Skeletal muscle tissue (tissue), 4 donors: ENCODE results near the gene ZBTB34. TPM values are rescaled to one million over a fixed set of nuclear protein-coding genes. Genes with fewer than 3 reads are reported as not detected.

Source experiments
- H3K27ac ChIP-seq: one replicate; pipeline ENCODE4 v1.7.0; 2013; ENCODE audit warnings: mild to moderate bottlenecking, low read depth, low read length, inconsistent platforms
- H3K27me3 ChIP-seq, 3 donors: one replicate each; pipeline ENCODE4 v1.7.0; 2013; ENCODE audit warnings: low read length in 3 of 3; ENCODE audit not compliant: control insufficient read depth in 3 of 3, insufficient read depth in 3 of 3
- H3K36me3 ChIP-seq, 3 donors: one replicate each; pipeline ENCODE4 v1.7.0; 2013; ENCODE audit warnings: low read length in 3 of 3; ENCODE audit not compliant: control insufficient read depth in 3 of 3, insufficient read depth in 3 of 3
- H3K4me1 ChIP-seq, 3 donors: one replicate each; pipeline ENCODE4 v1.7.0; 2013; ENCODE audit warnings: low read length in 3 of 3, mild to moderate bottlenecking in 3 of 3; ENCODE audit not compliant: control insufficient read depth in 3 of 3, insufficient read depth in 3 of 3
- H3K4me3 ChIP-seq, 3 donors: one replicate each; pipeline ENCODE4 v1.7.0; 2013; ENCODE audit warnings: low read length in 3 of 3
- H3K9ac ChIP-seq, 3 donors: one replicate each; pipeline ENCODE4 v1.7.0; 2013; ENCODE audit warnings: low read length in 3 of 3, mild to moderate bottlenecking in 3 of 3, moderate library complexity in 2 of 3, low read depth in 1 of 3
- H3K9me3 ChIP-seq, 3 donors: one replicate each; pipeline ENCODE4 v1.7.0; 2013; ENCODE audit warnings: low read length in 3 of 3; ENCODE audit not compliant: control insufficient read depth in 3 of 3
- total RNA-seq: library from RNA; depleted of rRNA; stranded (reverse); fragments of >200 nt; gene quantifications from one replicate; pipeline ENCODE4 v1.2.3, GENCODE V29; 2014
- donor health status: Osteomylitis.

The ZBTB34 gene
- total RNA-seq, 1 donor from 2014 or later = 17.2 TPM

DNA sequence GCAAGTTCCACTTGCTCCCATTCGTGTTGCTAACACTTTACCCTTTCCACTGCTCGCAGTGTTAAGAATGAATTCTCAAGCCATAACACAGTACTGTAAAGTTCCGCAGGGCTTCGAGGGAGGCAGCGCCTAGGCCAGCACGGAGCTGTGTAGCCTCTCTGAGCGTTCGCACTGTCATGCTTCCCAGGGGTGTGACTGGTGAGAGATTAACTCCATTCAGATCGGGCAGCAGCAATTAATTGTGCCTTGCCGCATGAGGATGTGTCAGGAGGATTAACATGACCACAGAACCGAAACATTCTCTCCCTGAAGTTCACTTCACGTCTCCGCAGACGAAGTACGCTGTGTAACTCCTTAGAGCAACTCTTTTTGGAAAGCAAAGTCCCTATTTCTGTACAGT lies 23.2 kb downstream of the ZBTB34 start:
- peaks cover 19 to 35% (median 21%) of the 10 kb centered on the region in 3 donors for H3K4me1 ChIP-seq

DNA sequence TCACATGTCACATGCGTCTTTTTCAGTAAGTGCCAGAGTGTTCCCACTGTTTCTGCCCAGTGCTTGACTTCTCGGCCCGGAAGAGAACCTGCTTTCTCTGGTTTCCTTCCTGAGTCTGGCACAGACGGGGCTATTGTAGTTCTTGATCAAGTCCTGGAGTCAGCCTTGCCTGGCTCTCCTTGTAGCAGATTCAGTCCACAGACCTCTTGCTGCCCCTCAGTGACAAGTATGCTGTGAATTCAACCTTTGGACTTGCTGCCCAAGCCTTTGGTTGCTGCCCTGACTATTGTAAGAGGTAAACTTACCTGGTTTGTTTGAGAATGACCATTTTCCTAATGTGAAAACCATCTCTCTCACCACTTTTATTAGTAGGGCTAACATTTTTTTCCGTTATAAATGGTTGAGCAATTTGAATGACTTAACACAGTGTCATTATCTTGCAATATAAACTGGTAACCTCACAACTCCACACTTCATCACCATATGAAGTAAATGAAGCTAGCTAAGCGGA lies 24.7 kb downstream of the ZBTB34 start:
- Histone ChIP-seq H3K27ac (no peak overlapping the region), H3K4me3 (no peak overlapping the region), H3K9ac (peak overlapping the region in 1 of 3 donors; percentile 40), H3K9me3 (no peaks in the 10 kb centered on the region), H3K27me3 (no peaks in the 10 kb centered on the region), H3K4me1 (peaks cover 19 to 35% (median 21%) of the 10 kb centered on the region in 3 donors), H3K36me3 (peaks cover 3 to 11% (median 8%) of the 10 kb centered on the region in 3 donors)

More for the DNA sequence above, 23.2 kb downstream of the ZBTB34 start:
- no peaks in the 10 kb centered on the region for H3K9me3 ChIP-seq
- no peaks in the 10 kb centered on the region for H3K27me3 ChIP-seq
- no peak overlapping the region for H3K4me3 ChIP-seq
- no peak overlapping the region for H3K9ac ChIP-seq
- H3K36me3 ChIP-seq = peaks cover 8 to 21% (median 20%) of the 10 kb centered on the region in 3 donors
- H3K27ac ChIP-seq = no peak overlapping the region

DNA sequence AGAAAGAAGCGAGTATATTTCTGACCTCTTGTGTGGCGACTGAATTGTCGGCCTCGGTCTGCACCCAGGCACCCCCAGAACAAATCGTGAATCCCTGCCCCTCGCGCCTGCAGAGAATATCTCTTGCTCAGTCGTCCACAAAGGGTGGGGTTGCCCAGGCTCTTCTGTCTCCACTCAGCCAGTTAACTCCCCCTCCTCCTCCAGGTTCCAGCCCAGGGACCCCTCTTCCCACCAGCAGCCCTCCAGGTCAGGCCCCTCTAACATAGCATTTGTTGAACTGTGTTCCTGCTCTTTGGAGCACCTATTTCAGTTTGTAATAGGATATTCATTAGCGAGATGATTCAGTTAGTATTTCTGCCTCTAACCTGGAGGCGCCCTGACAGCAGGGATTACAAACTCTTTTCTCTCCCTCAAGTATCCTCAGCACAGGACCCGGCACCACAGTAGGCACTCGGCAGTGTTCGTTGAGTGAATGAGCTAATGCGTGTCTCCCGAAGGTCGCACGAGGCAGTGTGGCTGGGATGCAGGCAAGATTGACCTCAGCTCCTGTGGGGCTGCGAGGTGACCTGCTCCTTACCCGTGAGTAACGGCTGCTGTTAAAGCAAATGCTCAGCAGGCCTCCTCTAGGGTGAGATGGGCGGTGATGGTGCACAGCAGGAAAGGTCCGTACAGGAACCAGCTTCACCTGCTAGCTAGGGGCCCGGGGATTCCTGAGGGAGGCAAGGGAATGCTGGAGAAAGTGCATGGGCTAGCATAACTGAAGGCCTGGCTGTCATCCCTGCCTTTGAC lies 25.8 kb downstream of the ZBTB34 start:
- Histone ChIP-seq H3K27ac (no peak overlapping the region), H3K4me3 (peak overlapping the region in 1 of 3 donors; percentile 41), H3K36me3 (peaks cover 0 to 2% (median 2%) of the 10 kb centered on the region in 3 donors), H3K9me3 (no peaks in the 10 kb centered on the region), H3K27me3 (no peaks in the 10 kb centered on the region), H3K9ac (peak overlapping the region in 1 of 3 donors; percentile 16), H3K4me1 (peaks cover 14 to 28% (median 21%) of the 10 kb centered on the region in 3 donors)

DNA sequence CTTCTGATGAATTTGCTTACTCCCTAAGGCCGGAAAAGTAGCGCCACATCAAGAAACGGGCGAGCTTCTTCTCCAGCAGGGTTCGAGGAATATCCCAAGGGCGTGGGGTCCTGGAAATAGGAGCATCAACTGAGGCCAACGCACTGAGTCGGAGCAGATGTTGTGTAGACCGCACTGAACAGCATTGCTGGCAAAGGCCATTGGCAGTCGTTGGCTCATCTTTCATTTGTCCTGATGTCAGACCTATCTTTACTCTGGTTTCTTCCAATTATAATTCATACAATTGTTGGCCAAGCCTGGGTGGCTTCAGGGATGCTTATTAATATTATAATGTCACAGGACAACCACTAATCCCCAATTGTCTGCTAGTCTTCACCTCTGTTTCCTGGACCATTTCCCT lies 26.5 kb downstream of the ZBTB34 start:
- H3K4me1 ChIP-seq = peaks cover 14 to 28% (median 21%) of the 10 kb centered on the region in 3 donors
- H3K27me3 ChIP-seq = no peaks in the 10 kb centered on the region
- peaks cover 0 to 2% (median 0%) of the 10 kb centered on the region in 3 donors for H3K36me3 ChIP-seq
- H3K9me3 ChIP-seq = no peaks in the 10 kb centered on the region
- H3K9ac ChIP-seq = peak overlapping the region in 1 of 3 donors; percentile 16
- H3K4me3 ChIP-seq = peak overlapping the region in 1 of 3 donors; percentile 41
- H3K27ac ChIP-seq = no peak overlapping the region

DNA sequence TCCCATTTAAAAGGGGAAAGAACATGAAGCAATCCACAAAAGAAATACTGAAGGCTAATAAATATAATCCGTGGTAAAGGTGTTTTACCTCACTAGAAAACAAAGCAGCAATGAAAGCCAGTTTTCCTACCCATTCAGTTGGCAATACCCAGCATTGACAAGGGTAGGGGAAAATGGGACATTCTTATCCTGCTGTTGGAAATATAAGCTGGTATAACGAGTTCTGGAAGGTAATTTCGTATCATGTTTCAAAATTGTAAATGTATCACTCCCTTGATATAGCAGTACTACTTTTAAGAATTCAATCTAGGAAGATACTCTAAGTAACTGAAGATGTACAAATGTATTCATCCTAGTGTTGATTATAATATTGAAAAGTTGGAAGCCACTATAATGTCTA lies 31.2 kb downstream of the ZBTB34 start:
- no peaks in the 10 kb centered on the region for H3K9me3 ChIP-seq
- no peak overlapping the region for H3K27ac ChIP-seq
- no peak overlapping the region for H3K4me3 ChIP-seq
- H3K36me3 ChIP-seq = no peaks in the 10 kb centered on the region
- no peaks in the 10 kb centered on the region for H3K27me3 ChIP-seq
- no peak overlapping the region for H3K9ac ChIP-seq
- peaks cover 2 to 9% (median 5%) of the 10 kb centered on the region in 3 donors for H3K4me1 ChIP-seq

DNA sequence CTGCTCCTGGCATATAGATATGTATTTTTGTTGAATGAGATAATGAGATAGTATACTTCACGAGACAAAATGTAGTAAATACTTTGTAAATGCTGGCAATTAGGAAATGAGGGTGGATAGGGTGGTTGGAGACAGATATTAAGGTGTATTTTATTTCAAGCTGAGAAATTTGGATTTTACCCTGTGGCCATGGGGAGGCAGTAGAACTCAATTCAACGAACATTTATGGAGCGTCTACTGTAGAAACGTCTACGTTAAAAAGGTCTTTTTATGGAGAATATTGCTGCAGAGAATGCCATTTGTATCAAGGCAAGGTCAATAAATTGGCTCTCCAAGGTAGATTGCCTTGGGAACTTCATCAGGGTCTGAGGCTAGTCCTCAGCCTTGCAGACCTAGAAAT lies 32.6 kb downstream of the ZBTB34 start:
- Histone ChIP-seq H3K27me3 (no peaks in the 10 kb centered on the region), H3K36me3 (no peaks in the 10 kb centered on the region), H3K9me3 (no peaks in the 10 kb centered on the region), H3K9ac (no peak overlapping the region), H3K4me3 (no peak overlapping the region), H3K27ac (no peak overlapping the region), H3K4me1 (peaks cover 0 to 2% (median 0%) of the 10 kb centered on the region in 3 donors)

DNA sequence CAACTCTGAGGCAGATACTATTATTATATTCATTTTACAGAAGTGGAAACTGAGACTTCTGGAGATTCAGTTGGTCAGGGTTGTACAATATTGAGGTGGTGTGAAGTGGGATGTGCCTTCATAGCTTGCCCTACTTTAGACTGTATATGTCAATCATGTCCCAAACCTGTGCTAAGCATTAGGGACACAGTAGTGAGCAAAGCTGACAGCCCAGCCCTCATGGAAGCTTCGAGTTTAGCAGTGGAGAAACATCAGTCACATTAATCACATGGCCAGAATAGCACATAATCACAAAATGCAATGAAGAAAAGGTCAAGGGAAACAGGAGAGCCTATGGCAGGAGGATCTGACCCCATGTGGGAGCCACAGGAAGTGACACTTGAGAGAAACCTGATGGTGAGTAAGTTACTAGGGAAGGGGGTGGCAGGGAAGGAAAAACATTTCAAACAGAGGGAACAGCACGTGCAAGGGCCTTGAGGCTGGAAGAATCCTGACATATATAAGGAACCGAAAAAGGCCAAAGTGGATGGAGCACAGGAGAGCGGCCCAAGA lies 33.7 kb downstream of the ZBTB34 start:
- no peak overlapping the region for H3K27ac ChIP-seq
- no peaks in the 10 kb centered on the region for H3K27me3 ChIP-seq
- H3K4me1 ChIP-seq = peaks cover 0 to 2% (median 0%) of the 10 kb centered on the region in 3 donors
- H3K9me3 ChIP-seq = no peaks in the 10 kb centered on the region
- H3K36me3 ChIP-seq = no peaks in the 10 kb centered on the region
- H3K4me3 ChIP-seq = no peak overlapping the region
- H3K9ac ChIP-seq = no peak overlapping the region

DNA sequence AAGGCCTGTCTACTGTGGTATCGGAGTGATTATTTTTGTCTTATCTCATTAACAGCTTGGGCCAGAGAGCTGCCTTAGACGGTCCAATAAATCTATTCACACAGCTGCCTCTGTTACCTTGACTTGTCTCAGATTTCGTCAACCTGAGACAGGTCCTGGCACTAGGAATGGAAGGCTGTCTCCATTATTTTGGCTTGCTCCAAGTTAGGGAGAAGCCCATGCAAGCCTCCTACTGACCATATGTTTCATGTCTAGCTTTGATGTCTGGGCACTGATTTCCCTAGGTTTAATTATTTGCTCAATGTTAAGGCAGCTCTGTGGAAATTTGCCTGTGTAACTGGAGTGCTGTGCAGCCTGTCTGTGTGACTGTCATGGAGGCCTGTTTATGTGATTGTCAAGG lies 41.8 kb downstream of the ZBTB34 start:
- H3K4me3 ChIP-seq = no peak overlapping the region
- no peak overlapping the region for H3K27ac ChIP-seq
- H3K27me3 ChIP-seq = peaks cover 3 to 6% (median 4%) of the 10 kb centered on the region in 3 donors
- H3K9me3 ChIP-seq = peaks cover 0 to 5% (median 0%) of the 10 kb centered on the region in 3 donors
- H3K36me3 ChIP-seq = no peaks in the 10 kb centered on the region
- no peak overlapping the region for H3K9ac ChIP-seq
- peaks cover 0 to 4% (median 0%) of the 10 kb centered on the region in 3 donors for H3K4me1 ChIP-seq

DNA sequence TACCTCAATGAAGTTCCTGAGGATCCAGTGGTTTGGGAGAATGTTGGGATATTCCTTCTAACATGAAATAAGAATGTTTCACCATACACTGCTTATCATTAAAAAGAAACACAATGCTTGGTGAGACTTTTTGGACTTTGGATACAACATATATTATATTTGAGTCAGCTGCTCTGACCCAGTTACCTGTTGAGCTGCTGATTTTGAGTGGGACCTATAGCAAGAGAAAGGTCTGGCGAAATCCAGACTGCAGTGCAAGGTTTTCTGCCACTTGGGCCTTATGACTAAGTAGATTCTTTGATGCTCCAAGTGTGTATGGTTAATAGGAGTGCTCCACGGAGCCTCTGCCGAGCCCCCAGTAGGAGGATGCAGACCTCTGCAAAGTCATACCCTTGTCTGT lies 44.1 kb downstream of the ZBTB34 start:
- Histone ChIP-seq H3K9ac (no peak overlapping the region), H3K4me3 (no peak overlapping the region), H3K36me3 (no peaks in the 10 kb centered on the region), H3K4me1 (peaks cover 0 to 4% (median 0%) of the 10 kb centered on the region in 3 donors), H3K27me3 (peaks cover 4 to 9% (median 7%) of the 10 kb centered on the region in 3 donors), H3K27ac (no peak overlapping the region), H3K9me3 (peaks cover 0 to 5% (median 0%) of the 10 kb centered on the region in 3 donors)

DNA sequence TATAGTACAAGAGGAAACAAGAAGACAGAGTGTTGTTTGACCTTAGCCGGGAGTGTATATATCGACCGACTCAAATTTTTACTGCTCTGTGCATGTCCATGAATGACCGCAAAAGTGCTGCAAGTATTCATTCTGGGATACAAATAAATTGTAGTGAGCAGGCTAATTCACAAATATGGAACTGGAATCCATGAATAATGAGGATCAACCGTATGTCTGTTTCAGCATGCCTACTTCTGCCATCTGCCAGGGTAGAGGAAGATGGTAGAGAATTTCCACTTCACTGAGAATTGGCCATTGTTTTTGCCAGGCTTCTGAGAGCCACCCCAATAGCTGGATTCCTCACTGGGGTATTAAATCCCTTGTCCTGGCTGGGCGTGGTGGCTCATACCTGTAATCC lies 45.7 kb downstream of the ZBTB34 start:
- H3K9ac ChIP-seq = no peak overlapping the region
- no peak overlapping the region for H3K4me3 ChIP-seq
- peaks cover 4 to 9% (median 7%) of the 10 kb centered on the region in 3 donors for H3K27me3 ChIP-seq
- H3K27ac ChIP-seq = no peak overlapping the region
- no peaks in the 10 kb centered on the region for H3K36me3 ChIP-seq
- peaks cover 0 to 4% (median 0%) of the 10 kb centered on the region in 3 donors for H3K4me1 ChIP-seq
- H3K9me3 ChIP-seq = peaks cover 0 to 5% (median 0%) of the 10 kb centered on the region in 3 donors
